Testis (tissue), 3 donors: ENCODE results near the gene EWSR1. TPM values are rescaled to one million over a fixed set of nuclear protein-coding genes. Genes with fewer than 3 reads are reported as not detected.

Experiments used
- DNase-seq: peaks from one replicate; pipeline ENCODE4 v3.0.0-alpha.2; 2019
- H3K27ac ChIP-seq, 2 donors: fragments of 200-600 bp; sonication (generic); one replicate each; pipeline ENCODE4 v1.5.1; 2019
- H3K27me3 ChIP-seq: fragments of 200-600 bp; sonication (generic); one replicate; pipeline ENCODE4 v1.5.1; 2019
- H3K36me3 ChIP-seq: fragments of 200-600 bp; sonication (generic); one replicate; pipeline ENCODE4 v1.5.1; 2017; ENCODE audit warnings: low read depth; ENCODE audit errors: missing control alignments
- H3K4me1 ChIP-seq: fragments of 200-600 bp; sonication (generic); one replicate; pipeline ENCODE4 v1.5.1; 2019
- H3K4me3 ChIP-seq, 2 donors: fragments of 200-600 bp; sonication (generic); one replicate each; pipeline ENCODE4 v1.5.1; 2017 to 2019
- H3K9me3 ChIP-seq: fragments of 200-600 bp; sonication (generic); one replicate; pipeline ENCODE4 v1.5.1; 2017
- POLR2A ChIP-seq: fragments of 450-650 bp; IDR thresholded peaks from one replicate; pipeline ENCODE4 v1.6.1; 2017; ENCODE audit warnings: antibody characterized with exemption, mild to moderate bottlenecking, moderate library complexity
- WGBS, 2 donors: methylation state at CpG; one replicate each; pipeline ENCODE4 v1.1.5; 2018; 5-methylcytosine and 5-hydroxymethylcytosine counted together
- intact Hi-C: fragments of 100-400 bp; cut with DNase I; formaldehyde crosslinking; loops from one replicate; pipeline ENCODE4 v1.15.1; 2023; ENCODE audit warnings: low total_unique reads
- polyA plus RNA-seq: library from polyadenylated mRNA; stranded (reverse); fragments of 350-450 nt; fragmentation: Illumina TruSeq; extraction: RNeasy Lipid Tissue Mini Kit (QIAGEN cat#74804); gene quantifications from one replicate; pipeline ENCODE4 v1.2.3, GENCODE V29; 2014; ENCODE audit warnings: low read depth, low replicate concordance; ENCODE audit not compliant: insufficient read depth
- total RNA-seq, 2 donors: library from RNA; depleted of rRNA; stranded (reverse); fragments of >200 nt; gene quantifications; one replicate each; pipeline ENCODE4 v1.2.3, GENCODE V29; 2016
- TF ChIP-seq, protein P1 (sequence below), 3 experiments: fragments of 450-650 bp in 2 of 3; fragments of 200-600 bp in 1 of 3; sonication (generic) in 1 of 3; IDR thresholded peaks; one replicate each; pipeline ENCODE4 v1.5.1; 2016 to 2019; ENCODE audit warnings: antibody characterized with exemption in 3 of 3, mild to moderate bottlenecking in 2 of 3, moderate library complexity in 1 of 3

The EWSR1 gene
- total and polyA plus RNA-seq, 3 donors from 2014 or later, result 286 to 451 (median 336) TPM

DNA sequence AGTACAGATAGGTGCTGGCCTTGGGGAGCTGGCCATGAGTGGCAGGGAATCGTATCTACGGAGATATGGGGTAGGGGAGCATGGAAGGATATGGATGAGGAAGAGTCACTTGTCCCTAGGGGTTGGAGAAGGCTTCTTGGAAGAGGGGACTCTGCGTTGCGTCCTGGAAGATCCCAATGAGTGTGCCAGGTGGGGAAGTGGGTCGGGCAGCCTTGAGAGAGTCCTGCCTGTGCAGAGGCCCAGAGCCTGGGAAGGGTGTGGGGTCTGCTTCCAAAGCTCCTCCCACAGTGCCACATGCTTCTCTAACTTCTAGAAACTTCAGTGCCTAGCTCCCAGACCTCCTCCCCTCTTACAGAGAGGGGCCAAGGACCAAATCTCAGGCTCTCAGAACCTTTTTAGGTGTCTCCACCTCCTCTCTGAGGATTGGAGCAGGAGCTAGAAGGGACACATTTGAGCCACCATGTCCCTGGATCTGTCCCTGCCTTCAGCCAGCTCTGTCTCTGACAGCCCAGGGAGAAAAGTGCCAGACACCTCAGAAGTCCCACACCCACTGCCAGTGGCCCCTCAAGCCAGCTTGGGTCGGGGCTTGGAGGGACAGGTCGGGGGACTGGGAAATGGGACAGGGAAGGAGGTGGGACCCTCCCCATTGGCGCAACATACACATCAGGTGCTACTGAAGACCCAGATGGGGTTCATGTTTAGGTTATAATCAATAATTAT is 11.3 kb upstream of the EWSR1 start:
- TF ChIP-seq POLR2A, result no peak
- TF ChIP-seq, protein P1, sequence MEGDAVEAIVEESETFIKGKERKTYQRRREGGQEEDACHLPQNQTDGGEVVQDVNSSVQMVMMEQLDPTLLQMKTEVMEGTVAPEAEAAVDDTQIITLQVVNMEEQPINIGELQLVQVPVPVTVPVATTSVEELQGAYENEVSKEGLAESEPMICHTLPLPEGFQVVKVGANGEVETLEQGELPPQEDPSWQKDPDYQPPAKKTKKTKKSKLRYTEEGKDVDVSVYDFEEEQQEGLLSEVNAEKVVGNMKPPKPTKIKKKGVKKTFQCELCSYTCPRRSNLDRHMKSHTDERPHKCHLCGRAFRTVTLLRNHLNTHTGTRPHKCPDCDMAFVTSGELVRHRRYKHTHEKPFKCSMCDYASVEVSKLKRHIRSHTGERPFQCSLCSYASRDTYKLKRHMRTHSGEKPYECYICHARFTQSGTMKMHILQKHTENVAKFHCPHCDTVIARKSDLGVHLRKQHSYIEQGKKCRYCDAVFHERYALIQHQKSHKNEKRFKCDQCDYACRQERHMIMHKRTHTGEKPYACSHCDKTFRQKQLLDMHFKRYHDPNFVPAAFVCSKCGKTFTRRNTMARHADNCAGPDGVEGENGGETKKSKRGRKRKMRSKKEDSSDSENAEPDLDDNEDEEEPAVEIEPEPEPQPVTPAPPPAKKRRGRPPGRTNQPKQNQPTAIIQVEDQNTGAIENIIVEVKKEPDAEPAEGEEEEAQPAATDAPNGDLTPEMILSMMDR (IDR thresholded peaks at IDR 0.05), result no peak
- Histone ChIP-seq H3K27me3 (no peaks in the 10 kb centered on the region), H3K27ac (no peak overlapping the region), H3K4me1 (peaks cover 6% of the 10 kb centered on the region), H3K9me3 (no peaks in the 10 kb centered on the region), H3K4me3 (no peak overlapping the region), H3K36me3 (no peaks in the 10 kb centered on the region)
- DNase-seq, result no peak
- 88 to 91% methylated on average over 8 of the region's 8 CpGs for WGBS, 2 donors
- intact Hi-C loops, result no loop called here

DNA sequence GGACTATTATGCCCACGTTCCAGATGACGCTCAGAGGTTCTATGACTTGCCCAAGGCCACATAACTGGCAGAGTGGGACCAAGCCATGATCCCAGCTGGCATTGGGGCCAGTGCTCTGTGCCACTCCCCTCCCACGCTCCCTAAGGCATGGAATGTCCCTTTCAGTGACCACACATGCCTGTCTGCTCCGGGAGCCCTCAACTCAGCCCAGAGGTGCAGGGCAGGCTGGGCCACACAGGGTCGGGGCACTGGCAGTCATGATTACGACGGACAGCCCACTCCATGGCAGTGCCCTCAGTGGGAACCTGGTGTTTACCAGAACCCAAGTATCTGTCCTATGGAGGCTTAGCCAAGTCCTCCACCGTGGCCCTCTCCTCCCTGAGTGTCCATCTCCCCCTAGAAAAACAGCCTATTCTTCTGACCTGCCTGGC is 10.3 kb upstream of the EWSR1 start:
- no peaks in the 10 kb centered on the region for H3K27me3 ChIP-seq
- no peak for TF ChIP-seq POLR2A
- TF ChIP-seq, protein P1 (IDR thresholded peaks at IDR 0.05), result no peak
- DNase-seq, result no peak
- 80 to 93% methylated on average over 4 to 8 of the region's 8 CpGs for WGBS, 2 donors
- H3K9me3 ChIP-seq, result no peaks in the 10 kb centered on the region
- H3K4me1 ChIP-seq, result peaks cover 6% of the 10 kb centered on the region
- H3K27ac ChIP-seq, result no peak overlapping the region
- no peaks in the 10 kb centered on the region for H3K36me3 ChIP-seq
- no peak overlapping the region for H3K4me3 ChIP-seq
- intact Hi-C loops, result no loop called here

DNA sequence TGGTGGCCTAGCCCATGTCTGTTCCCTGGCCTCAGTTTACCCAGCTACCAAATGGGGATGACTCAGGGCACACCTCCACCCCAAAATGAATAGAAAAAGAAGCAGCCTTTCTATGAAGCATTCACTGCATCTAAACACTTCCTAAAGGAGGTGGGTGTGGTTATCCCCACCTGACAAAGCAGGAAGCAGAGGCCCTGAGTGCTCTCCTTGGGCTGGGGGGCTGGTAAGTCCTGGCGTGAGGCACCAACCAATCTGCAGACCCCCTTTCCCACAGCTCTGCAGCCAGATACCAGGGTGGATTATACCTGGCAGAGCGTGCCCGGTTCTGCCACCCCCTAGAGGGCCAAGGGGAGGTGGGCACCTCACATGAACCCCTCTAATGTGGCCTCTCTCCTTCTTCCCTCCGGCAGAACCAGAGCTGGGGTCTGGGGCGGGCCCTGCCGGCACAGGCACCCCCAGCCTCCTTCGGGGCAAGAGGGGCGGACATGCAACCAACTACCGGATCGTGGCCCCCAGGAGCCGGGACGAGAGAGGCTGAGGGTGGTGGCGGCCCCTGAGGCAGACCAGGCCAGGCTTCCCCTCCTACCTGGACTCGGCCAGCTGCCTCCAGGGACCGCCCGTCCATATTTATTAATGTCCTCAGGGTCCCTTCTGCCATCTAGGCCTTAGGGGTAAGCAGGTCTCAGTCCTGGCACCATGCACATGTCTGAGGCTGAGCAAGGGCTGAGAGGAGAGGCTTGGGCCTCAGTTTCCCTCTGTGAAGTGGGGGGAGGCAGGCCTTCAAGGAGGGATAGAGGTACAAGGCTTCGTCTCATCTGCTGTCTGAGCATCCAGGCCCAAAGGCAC is 9.4 kb upstream of the EWSR1 start:
- WGBS, 2 donors, result 90 to 92% methylated on average over 2 to 17 of the region's 17 CpGs
- no peaks in the 10 kb centered on the region for H3K27me3 ChIP-seq
- H3K27ac ChIP-seq, result no peak overlapping the region
- H3K36me3 ChIP-seq, result no peaks in the 10 kb centered on the region
- no peak overlapping the region for H3K4me3 ChIP-seq
- DNase-seq, result no peak
- peaks cover 6% of the 10 kb centered on the region for H3K4me1 ChIP-seq
- no peak for TF ChIP-seq POLR2A
- TF ChIP-seq, protein P1 (IDR thresholded peaks at IDR 0.05), result no peak
- intact Hi-C loops, result no loop called here
- no peaks in the 10 kb centered on the region for H3K9me3 ChIP-seq

DNA sequence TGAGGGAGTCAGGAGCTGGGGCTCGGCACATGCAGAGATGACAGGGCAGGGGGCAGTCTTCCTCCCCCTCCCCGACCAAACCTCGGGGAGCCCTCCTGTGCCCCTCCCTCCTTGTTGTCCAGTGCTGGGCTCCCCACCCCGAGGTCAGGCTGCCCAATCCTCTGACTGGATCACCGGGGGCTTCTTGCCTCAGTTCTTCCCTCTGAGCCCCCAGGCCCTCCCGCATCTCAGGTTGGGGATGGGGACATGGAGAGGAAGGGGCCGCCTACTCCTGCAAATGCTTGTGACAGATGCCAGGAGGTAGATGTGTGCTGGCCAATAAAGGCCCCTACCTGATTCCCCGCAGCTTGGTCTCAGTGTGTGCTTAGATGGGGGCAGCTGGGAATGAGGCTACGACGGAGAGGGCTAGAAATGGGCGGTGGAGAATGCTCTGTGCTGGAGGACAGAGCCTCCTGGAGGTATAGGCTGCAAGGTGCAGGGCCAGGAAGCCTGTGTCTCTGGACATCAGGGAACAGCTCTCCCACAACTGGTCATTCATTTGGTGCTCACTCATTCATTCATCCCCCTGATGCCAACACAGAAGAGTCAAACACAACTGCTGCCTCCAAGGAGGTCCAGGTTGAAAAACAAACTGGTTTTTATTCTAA is 8.7 kb upstream of the EWSR1 start:
- WGBS, 2 donors, result 79 to 92% methylated on average over 7 to 11 of the region's 11 CpGs
- Histone ChIP-seq H3K4me3 (no peak overlapping the region), H3K4me1 (peaks cover 6% of the 10 kb centered on the region), H3K36me3 (no peaks in the 10 kb centered on the region), H3K27me3 (no peaks in the 10 kb centered on the region), H3K27ac (no peak overlapping the region), H3K9me3 (no peaks in the 10 kb centered on the region)
- TF ChIP-seq POLR2A, result no peak
- TF ChIP-seq, protein P1 (IDR thresholded peaks at IDR 0.05), result no peak
- intact Hi-C loops, result no loop called here
- no peak for DNase-seq
